IPS-15b (cell line): ENCODE data around the gene MAN1C1.

Source experiments
- H3K27me3 ChIP-seq: one replicate; pipeline ENCODE4 v1.6.1; 2013; ENCODE audit warnings: low read length; ENCODE audit not compliant: control insufficient read depth, insufficient read depth
- H3K36me3 ChIP-seq: one replicate; pipeline ENCODE4 v1.6.1; 2013; ENCODE audit warnings: low read length; ENCODE audit not compliant: control insufficient read depth, insufficient read depth
- H3K4me1 ChIP-seq: one replicate; pipeline ENCODE4 v1.6.1; 2013; ENCODE audit warnings: mild to moderate bottlenecking, low read length; ENCODE audit not compliant: control insufficient read depth, insufficient read depth
- H3K4me3 ChIP-seq: one replicate; pipeline ENCODE4 v1.5.1; 2013; ENCODE audit warnings: low read depth, low read length
- H3K9ac ChIP-seq: one replicate; pipeline ENCODE4 v1.6.1; 2013; ENCODE audit warnings: low read depth, mild to moderate bottlenecking, low read length
- H3K9me3 ChIP-seq: one replicate; pipeline ENCODE4 v1.6.1; 2013; ENCODE audit warnings: mild to moderate bottlenecking, low read length; ENCODE audit not compliant: control insufficient read depth, insufficient read depth

Gene MAN1C1

GRCh38 chr1:25683731-25684130 lies 67.1 kb downstream of the MAN1C1 start:
- Histone ChIP-seq H3K4me3 (no peak overlapping the region), H3K36me3 (no peaks in the 10 kb centered on the region), H3K9me3 (no peaks in the 10 kb centered on the region), H3K27me3 (no peaks in the 10 kb centered on the region), H3K4me1 (no peaks in the 10 kb centered on the region), H3K9ac (no peak overlapping the region)

- no peaks in the 10 kb centered on the region for H3K4me1 ChIP-seq
- H3K36me3 ChIP-seq = no peaks in the 10 kb centered on the region
- H3K9ac ChIP-seq = no peak overlapping the region
- H3K9me3 ChIP-seq = no peaks in the 10 kb centered on the region
- H3K4me3 ChIP-seq = no peak overlapping the region
- H3K27me3 ChIP-seq = no peaks in the 10 kb centered on the region
Observed at GRCh38 chr1:25684216-25684965, 67.8 kb downstream of the MAN1C1 start.

GRCh38 chr1:25685211-25685750 lies 68.7 kb downstream of the MAN1C1 start:
- H3K4me3 ChIP-seq = no peak overlapping the region
- no peaks in the 10 kb centered on the region for H3K36me3 ChIP-seq
- H3K27me3 ChIP-seq = no peaks in the 10 kb centered on the region
- no peak overlapping the region for H3K9ac ChIP-seq
- no peaks in the 10 kb centered on the region for H3K4me1 ChIP-seq
- no peaks in the 10 kb centered on the region for H3K9me3 ChIP-seq

DNA sequence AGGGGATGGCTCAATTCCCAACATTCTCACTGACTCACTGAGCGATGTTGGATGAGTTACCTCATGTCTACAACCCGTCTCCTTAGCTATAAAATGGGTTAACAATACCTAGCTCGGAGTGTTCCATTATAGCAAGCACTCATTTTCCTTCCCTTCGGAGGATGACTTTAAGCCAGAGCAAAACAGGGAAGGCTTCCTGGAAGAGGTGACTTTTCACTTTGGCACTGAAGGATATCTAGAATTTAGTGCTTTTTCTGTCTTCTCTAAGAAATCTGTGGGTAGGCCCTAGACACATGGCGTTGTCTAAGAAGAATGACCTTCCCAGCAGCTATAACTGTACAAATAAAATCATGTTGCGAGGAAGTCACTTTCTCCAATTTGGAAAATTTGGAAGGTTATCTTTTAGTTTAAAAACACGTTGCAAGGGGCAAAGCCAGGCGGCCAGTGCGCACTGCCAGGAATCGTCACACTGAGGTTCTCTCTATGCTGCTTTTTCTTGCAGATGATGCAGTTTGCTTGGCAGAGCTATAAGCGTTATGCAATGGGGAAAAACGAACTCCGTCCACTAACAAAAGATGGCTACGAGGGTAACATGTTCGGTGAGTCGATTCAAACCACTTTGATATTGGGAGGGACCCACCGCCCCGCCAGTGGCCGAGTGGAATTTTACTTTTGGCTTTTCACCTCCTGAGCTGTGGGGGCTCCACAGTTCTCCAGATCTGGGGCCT lies 69.5 kb downstream of the MAN1C1 start:
- Histone ChIP-seq H3K4me3 (no peak overlapping the region), H3K4me1 (no peaks in the 10 kb centered on the region), H3K27me3 (no peaks in the 10 kb centered on the region), H3K36me3 (no peaks in the 10 kb centered on the region), H3K9me3 (no peaks in the 10 kb centered on the region), H3K9ac (no peak overlapping the region)

GRCh38 chr1:25687221-25688017 lies 70.8 kb downstream of the MAN1C1 start:
- Histone ChIP-seq H3K36me3 (no peaks in the 10 kb centered on the region), H3K4me1 (no peaks in the 10 kb centered on the region), H3K9me3 (no peaks in the 10 kb centered on the region), H3K9ac (no peak overlapping the region), H3K4me3 (no peak overlapping the region), H3K27me3 (no peaks in the 10 kb centered on the region)

DNA sequence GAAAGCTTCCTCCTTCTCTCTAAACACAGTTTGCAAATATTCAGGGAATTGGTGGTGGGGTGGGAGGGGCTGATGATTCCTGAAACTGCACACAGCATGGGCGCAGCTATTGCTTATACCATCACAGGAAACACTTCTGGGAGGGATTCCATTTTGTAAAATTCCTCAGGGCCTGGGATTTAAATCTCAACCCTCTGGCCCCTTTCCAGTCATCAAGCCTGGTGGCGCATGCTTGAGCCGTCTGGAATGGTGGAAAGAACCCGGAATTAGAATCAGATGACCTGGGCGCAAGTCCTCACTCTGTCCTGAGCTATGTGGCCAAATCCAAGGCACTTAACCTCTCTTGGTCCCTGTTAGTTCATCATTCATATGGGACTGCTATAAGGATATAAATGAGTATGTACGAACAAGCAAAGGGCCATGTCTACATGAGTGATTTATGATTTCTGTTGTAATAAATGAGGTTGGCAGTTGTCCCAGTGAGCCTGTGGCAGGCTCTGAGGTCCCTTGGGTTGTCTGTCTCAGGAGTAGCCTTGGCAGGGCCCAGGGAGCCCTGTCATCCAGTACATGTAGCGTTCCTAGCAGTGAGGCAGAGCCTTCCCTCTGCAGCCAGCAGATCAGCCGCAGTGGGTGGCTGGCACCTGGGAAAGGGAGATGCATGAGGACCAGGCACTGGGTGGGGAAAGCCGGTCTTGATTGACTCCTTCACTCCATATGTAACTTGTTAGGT lies 72.0 kb downstream of the MAN1C1 start:
- Histone ChIP-seq H3K27me3 (no peaks in the 10 kb centered on the region), H3K36me3 (no peaks in the 10 kb centered on the region), H3K9ac (no peak overlapping the region), H3K9me3 (no peaks in the 10 kb centered on the region), H3K4me3 (no peak overlapping the region), H3K4me1 (no peaks in the 10 kb centered on the region)

DNA sequence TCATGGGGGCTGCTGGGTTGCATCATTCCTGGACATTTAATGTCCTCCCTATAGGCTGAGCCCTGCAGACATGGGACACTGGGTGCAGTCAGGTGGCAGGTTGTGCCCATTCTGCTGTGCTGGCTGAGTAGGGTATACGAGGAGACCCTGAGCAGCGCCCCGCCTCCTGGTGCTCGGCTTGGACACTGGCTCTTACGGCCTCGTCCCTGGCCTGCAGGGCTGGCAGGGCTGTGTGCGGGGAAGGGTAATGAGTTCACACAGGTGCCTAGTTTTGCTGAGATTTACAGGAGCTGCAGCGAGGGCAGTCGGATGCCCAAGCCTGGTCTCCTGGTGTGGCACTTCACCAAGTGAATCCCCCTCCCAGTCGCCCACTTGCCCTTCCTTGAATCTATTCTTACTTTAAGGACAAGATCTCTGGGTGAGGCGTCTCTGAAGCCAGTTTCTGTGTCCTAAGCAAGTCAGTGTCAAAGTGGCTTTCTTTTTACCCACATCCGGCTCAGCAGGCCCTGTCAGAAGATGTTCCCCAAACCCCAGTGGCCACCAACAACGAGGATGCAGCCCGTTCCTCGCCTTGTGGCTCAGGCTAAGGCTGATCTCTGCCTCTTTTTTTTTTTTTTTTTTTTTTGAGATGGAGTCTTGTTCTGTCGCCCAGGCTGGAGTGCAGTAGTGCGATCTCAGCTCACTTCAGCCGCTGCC lies 73.2 kb downstream of the MAN1C1 start:
- H3K27me3 ChIP-seq = no peaks in the 10 kb centered on the region
- H3K4me3 ChIP-seq = no peak overlapping the region
- H3K36me3 ChIP-seq = no peaks in the 10 kb centered on the region
- no peak overlapping the region for H3K9ac ChIP-seq
- no peaks in the 10 kb centered on the region for H3K4me1 ChIP-seq
- no peaks in the 10 kb centered on the region for H3K9me3 ChIP-seq

- H3K27me3 ChIP-seq = no peaks in the 10 kb centered on the region
- H3K4me3 ChIP-seq = no peak overlapping the region
- no peaks in the 10 kb centered on the region for H3K9me3 ChIP-seq
- no peak overlapping the region for H3K9ac ChIP-seq
- H3K4me1 ChIP-seq = no peaks in the 10 kb centered on the region
- no peaks in the 10 kb centered on the region for H3K36me3 ChIP-seq
Observed at GRCh38 chr1:25690396-25690956, 73.9 kb downstream of the MAN1C1 start.

GRCh38 chr1:25691211-25691610 lies 74.6 kb downstream of the MAN1C1 start:
- Histone ChIP-seq H3K9ac (no peak overlapping the region), H3K9me3 (no peaks in the 10 kb centered on the region), H3K4me3 (no peak overlapping the region), H3K36me3 (no peaks in the 10 kb centered on the region), H3K4me1 (peaks cover 5% of the 10 kb centered on the region), H3K27me3 (no peaks in the 10 kb centered on the region)

DNA sequence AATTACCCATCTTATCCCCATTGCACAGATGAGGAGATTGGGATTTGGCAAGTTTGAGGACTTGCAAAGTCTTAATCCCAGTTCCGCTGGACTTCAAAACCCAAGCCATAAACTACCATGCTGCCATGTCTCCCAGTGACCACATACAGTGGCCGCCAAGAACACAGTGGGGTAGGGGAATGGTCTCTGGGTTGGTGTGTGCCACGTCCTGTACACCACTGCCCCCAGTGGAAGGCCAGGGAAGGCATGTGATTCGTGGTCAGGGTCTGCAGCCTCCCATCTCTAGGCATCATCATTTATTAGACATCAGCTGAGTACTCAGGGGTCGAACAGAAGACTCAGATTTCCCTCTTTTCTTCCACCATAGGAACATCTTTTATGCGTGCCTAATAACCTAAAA lies 76.0 kb downstream of the MAN1C1 start:
- Histone ChIP-seq H3K9ac (no peak overlapping the region), H3K4me3 (no peak overlapping the region), H3K36me3 (no peaks in the 10 kb centered on the region), H3K4me1 (peaks cover 5% of the 10 kb centered on the region), H3K9me3 (no peaks in the 10 kb centered on the region), H3K27me3 (no peaks in the 10 kb centered on the region)
